GM23338 (cell line): ENCODE data around the gene GNAT3. TPM values are rescaled to one million over a fixed set of nuclear protein-coding genes. Genes with fewer than 3 reads are reported as not detected.

ENCODE experiments used
- ATAC-seq: fragments of 200-7000 bp; cut with Tn5 transposase; 3 replicates; pipeline ENCODE4 v1.9.1; 2020
- DNase-seq: peaks from one replicate; pipeline ENCODE4 v3.0.0-alpha.2; 2015; ENCODE audit warnings: low spot score
- H2AFZ ChIP-seq: fragments of 200-600 bp; sonication (generic); 2 replicates; pipeline ENCODE4 v1.8.0; 2016; ENCODE audit warnings: antibody characterized with exemption, mild to moderate bottlenecking, moderate library complexity
- H3F3A ChIP-seq: fragments of 200-600 bp; sonication (generic); replicated peaks from 2 replicates; pipeline ENCODE4 v1.8.0; 2017; ENCODE audit warnings: antibody characterized with exemption, mixed run types, low read depth
- H3K27ac ChIP-seq: fragments of 200-600 bp; sonication (generic); 2 replicates; pipeline ENCODE4 v1.6.1; 2016; ENCODE audit warnings: low read depth
- H3K27me3 ChIP-seq: fragments of 200-600 bp; sonication (generic); 2 replicates; pipeline ENCODE4 v1.8.0; 2016; ENCODE audit warnings: mild to moderate bottlenecking, mixed run types, moderate library complexity; ENCODE audit not compliant: insufficient read depth
- H3K36me3 ChIP-seq: fragments of 200-600 bp; sonication (generic); 2 replicates; pipeline ENCODE4 v1.8.0; 2016; ENCODE audit warnings: mild to moderate bottlenecking; ENCODE audit not compliant: insufficient read depth
- H3K4me1 ChIP-seq: fragments of 200-600 bp; sonication (generic); 2 replicates; pipeline ENCODE4 v1.8.0; 2016; ENCODE audit warnings: mild to moderate bottlenecking, moderate library complexity; ENCODE audit not compliant: insufficient read depth
- H3K4me2 ChIP-seq: fragments of 200-600 bp; sonication (generic); 2 replicates; pipeline ENCODE4 v1.7.1; 2017; ENCODE audit warnings: mixed run types
- H3K4me3 ChIP-seq: fragments of 200-600 bp; sonication (generic); 2 replicates; pipeline ENCODE4 v1.6.1; 2016; ENCODE audit warnings: mixed run types
- H3K79me2 ChIP-seq: fragments of 200-600 bp; sonication (generic); replicated peaks from 2 replicates; pipeline ENCODE4 v1.8.0; 2017; ENCODE audit warnings: mild to moderate bottlenecking; ENCODE audit not compliant: insufficient read depth
- H3K9me2 ChIP-seq: fragments of 200-600 bp; sonication (generic); 2 replicates; pipeline ENCODE4 v1.8.0; 2017; ENCODE audit not compliant: insufficient read depth
- H4K20me1 ChIP-seq: fragments of 200-600 bp; sonication (generic); replicated peaks from 2 replicates; pipeline ENCODE4 v1.8.0; 2017; ENCODE audit warnings: mild to moderate bottlenecking; ENCODE audit not compliant: insufficient read depth
- H3K27ac Mint-ChIP-seq: 2 replicates; pipeline ENCODE4 v1.8.0; 2020; ENCODE audit warnings: inconsistent platforms, mild to moderate bottlenecking, moderate library complexity, mixed read lengths
- H3K27me3 Mint-ChIP-seq: 3 replicates; pipeline ENCODE4 v1.8.0; 2022; ENCODE audit warnings: low read depth, mild to moderate bottlenecking, moderate library complexity, mixed read lengths, inconsistent platforms; ENCODE audit not compliant: insufficient read depth, poor library complexity
- H3K36me3 Mint-ChIP-seq: 3 replicates; pipeline ENCODE4 v1.8.0; 2021; ENCODE audit warnings: low read depth, mild to moderate bottlenecking, inconsistent platforms, moderate library complexity, mixed read lengths
- H3K4me1 Mint-ChIP-seq: 3 replicates; pipeline ENCODE4 v1.8.0; 2020; ENCODE audit warnings: mild to moderate bottlenecking, inconsistent platforms, mixed read lengths
- H3K4me3 Mint-ChIP-seq: 3 replicates; pipeline ENCODE4 v1.8.0; 2021; ENCODE audit warnings: moderate library complexity, mild to moderate bottlenecking, inconsistent platforms, mixed read lengths
- H3K9me3 Mint-ChIP-seq: 3 replicates; pipeline ENCODE4 v1.8.0; 2020; ENCODE audit warnings: moderate library complexity, mild to moderate bottlenecking, inconsistent platforms, mixed read lengths
- CREB1 ChIP-seq: fragments of 250-450 bp; sonication (Bioruptor Pico); IDR thresholded peaks from 2 replicates; pipeline ENCODE4 v1.5.0; 2020; ENCODE audit warnings: low read depth, mild to moderate bottlenecking, moderate library complexity
- EZH2 ChIP-seq: fragments of 200-600 bp; sonication (generic); IDR thresholded peaks from one replicate; pipeline ENCODE4 v1.8.0; 2017; ENCODE audit warnings: antibody characterized with exemption, mild to moderate bottlenecking, low read depth; ENCODE audit not compliant: unreplicated experiment
- EZH2phosphoT487 ChIP-seq: fragments of 200-600 bp; sonication (generic); IDR thresholded peaks from one replicate; pipeline ENCODE4 v1.8.1; 2018; ENCODE audit warnings: antibody characterized with exemption; ENCODE audit not compliant: unreplicated experiment
- JUNB ChIP-seq: IDR thresholded peaks from one replicate; pipeline ENCODE4 v1.6.1; 2016; ENCODE audit warnings: antibody characterized with exemption; ENCODE audit not compliant: unreplicated experiment
- NANOG ChIP-seq: IDR thresholded peaks from 2 replicates; pipeline ENCODE4 v1.6.1; 2016; ENCODE audit warnings: antibody characterized with exemption, borderline replicate concordance
- POLR2AphosphoS5 ChIP-seq: IDR thresholded peaks from 2 replicates; pipeline ENCODE4 v1.6.1; 2016; ENCODE audit warnings: antibody characterized with exemption, low read depth
- STAT1 ChIP-seq: IDR thresholded peaks from one replicate; pipeline ENCODE4 v1.6.1; 2016; ENCODE audit warnings: antibody characterized with exemption; ENCODE audit not compliant: unreplicated experiment
- ZNF114 ChIP-seq: fragments of 250-450 bp; sonication (Bioruptor Pico); IDR thresholded peaks from 2 replicates; pipeline ENCODE4 v1.5.0; 2020; ENCODE audit warnings: mild to moderate bottlenecking, moderate library complexity
- ZNF331 ChIP-seq: fragments of 250-450 bp; sonication (Bioruptor Pico); IDR thresholded peaks from 2 replicates; pipeline ENCODE4 v1.5.0; 2020; ENCODE audit warnings: low read depth, mild to moderate bottlenecking, moderate library complexity
- polyA plus RNA-seq: library from polyadenylated mRNA; unstranded; fragments of >200 nt; fragmentation: Nextera tagmentation; extraction: Ambion mirVana; gene quantifications from 2 replicates; pipeline ENCODE4 v1.2.1, GENCODE V29; 2016
- total RNA-seq: library from RNA; depleted of rRNA; stranded (reverse); fragments of >200 nt; shearing (Covaris generic); gene quantifications from 2 replicates; pipeline ENCODE4 v1.2.3, GENCODE V29; 2014
- TF ChIP-seq, protein P1 (sequence below): IDR thresholded peaks from one replicate; pipeline ENCODE4 v1.6.1; 2018; ENCODE audit warnings: antibody characterized with exemption; ENCODE audit not compliant: unreplicated experiment
- TF ChIP-seq, protein P2 (sequence below): IDR thresholded peaks from 2 replicates; pipeline ENCODE4 v1.6.1; 2016; ENCODE audit warnings: antibody characterized with exemption
- TF ChIP-seq, protein P3 (sequence below), 2 experiments: fragments of 200-600 bp in 1 of 2; sonication (generic) in 1 of 2; conservative IDR thresholded peaks; 2 replicates each; pipeline versions ENCODE4 v1.5.1 to v1.6.1; 2016 to 2017; ENCODE audit warnings: antibody characterized with exemption in 2 of 2, low read depth in 2 of 2, mild to moderate bottlenecking in 2 of 2, moderate library complexity in 1 of 2

The GNAT3 gene
- total and polyA plus RNA-seq, 2 experiments from 2014 or later: not detected

DNA sequence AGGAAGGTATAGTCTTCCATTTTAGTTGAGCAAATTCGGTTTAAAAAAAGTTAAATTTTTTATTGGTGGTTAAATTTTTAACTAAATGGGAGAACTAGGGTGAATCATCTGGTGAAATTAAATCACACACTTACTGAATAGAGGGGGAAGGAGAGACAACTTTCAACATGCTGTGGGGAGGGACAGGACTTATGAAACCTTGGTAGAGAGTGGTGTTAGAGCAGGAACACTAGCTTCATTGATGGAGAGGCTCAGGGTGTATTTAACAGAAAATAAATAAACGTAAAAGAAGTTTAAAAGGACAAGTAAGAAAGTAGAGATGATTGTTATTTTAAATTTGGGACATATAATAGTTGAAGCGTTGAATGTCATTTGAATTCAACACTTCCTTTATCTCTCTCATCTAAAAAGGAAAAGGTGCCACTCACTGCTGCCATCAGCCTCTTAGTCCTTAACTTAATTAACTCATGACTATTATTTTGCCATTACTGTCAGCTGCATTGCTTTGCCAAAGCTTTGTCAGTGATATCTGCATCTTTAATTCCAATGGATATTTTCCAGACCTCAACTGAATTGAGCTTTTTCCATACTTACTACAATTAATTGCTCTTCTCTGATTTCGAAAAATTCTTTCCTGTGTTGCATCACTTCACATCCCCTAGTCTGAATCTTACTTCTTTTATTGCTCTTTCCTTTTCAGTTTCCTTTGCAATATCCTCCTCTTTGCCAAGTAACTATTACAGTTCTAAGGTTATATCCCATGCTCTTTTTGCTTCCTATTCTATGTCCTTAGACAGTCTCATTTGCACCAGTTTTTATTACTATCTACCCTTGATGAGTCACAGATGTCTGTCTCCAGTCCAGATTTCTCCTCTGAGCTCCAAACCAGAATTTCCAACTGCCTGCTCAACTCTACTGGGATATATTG, 71.7 kb downstream of the GNAT3 start (continued):
- no peak for TF ChIP-seq CREB1 (CRISPR knock-in tag)
- TF ChIP-seq, protein P1, sequence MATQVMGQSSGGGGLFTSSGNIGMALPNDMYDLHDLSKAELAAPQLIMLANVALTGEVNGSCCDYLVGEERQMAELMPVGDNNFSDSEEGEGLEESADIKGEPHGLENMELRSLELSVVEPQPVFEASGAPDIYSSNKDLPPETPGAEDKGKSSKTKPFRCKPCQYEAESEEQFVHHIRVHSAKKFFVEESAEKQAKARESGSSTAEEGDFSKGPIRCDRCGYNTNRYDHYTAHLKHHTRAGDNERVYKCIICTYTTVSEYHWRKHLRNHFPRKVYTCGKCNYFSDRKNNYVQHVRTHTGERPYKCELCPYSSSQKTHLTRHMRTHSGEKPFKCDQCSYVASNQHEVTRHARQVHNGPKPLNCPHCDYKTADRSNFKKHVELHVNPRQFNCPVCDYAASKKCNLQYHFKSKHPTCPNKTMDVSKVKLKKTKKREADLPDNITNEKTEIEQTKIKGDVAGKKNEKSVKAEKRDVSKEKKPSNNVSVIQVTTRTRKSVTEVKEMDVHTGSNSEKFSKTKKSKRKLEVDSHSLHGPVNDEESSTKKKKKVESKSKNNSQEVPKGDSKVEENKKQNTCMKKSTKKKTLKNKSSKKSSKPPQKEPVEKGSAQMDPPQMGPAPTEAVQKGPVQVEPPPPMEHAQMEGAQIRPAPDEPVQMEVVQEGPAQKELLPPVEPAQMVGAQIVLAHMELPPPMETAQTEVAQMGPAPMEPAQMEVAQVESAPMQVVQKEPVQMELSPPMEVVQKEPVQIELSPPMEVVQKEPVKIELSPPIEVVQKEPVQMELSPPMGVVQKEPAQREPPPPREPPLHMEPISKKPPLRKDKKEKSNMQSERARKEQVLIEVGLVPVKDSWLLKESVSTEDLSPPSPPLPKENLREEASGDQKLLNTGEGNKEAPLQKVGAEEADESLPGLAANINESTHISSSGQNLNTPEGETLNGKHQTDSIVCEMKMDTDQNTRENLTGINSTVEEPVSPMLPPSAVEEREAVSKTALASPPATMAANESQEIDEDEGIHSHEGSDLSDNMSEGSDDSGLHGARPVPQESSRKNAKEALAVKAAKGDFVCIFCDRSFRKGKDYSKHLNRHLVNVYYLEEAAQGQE: no peak
- TF ChIP-seq STAT1: no peak
- TF ChIP-seq, protein P2, sequence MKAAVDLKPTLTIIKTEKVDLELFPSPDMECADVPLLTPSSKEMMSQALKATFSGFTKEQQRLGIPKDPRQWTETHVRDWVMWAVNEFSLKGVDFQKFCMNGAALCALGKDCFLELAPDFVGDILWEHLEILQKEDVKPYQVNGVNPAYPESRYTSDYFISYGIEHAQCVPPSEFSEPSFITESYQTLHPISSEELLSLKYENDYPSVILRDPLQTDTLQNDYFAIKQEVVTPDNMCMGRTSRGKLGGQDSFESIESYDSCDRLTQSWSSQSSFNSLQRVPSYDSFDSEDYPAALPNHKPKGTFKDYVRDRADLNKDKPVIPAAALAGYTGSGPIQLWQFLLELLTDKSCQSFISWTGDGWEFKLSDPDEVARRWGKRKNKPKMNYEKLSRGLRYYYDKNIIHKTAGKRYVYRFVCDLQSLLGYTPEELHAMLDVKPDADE: no peak
- TF ChIP-seq, protein P3, sequence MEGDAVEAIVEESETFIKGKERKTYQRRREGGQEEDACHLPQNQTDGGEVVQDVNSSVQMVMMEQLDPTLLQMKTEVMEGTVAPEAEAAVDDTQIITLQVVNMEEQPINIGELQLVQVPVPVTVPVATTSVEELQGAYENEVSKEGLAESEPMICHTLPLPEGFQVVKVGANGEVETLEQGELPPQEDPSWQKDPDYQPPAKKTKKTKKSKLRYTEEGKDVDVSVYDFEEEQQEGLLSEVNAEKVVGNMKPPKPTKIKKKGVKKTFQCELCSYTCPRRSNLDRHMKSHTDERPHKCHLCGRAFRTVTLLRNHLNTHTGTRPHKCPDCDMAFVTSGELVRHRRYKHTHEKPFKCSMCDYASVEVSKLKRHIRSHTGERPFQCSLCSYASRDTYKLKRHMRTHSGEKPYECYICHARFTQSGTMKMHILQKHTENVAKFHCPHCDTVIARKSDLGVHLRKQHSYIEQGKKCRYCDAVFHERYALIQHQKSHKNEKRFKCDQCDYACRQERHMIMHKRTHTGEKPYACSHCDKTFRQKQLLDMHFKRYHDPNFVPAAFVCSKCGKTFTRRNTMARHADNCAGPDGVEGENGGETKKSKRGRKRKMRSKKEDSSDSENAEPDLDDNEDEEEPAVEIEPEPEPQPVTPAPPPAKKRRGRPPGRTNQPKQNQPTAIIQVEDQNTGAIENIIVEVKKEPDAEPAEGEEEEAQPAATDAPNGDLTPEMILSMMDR (conservative IDR thresholded peaks at IDR 0.05; ENCODE audit: low read depth in 2 of 2): no peak
- no peak for TF ChIP-seq NANOG

DNA sequence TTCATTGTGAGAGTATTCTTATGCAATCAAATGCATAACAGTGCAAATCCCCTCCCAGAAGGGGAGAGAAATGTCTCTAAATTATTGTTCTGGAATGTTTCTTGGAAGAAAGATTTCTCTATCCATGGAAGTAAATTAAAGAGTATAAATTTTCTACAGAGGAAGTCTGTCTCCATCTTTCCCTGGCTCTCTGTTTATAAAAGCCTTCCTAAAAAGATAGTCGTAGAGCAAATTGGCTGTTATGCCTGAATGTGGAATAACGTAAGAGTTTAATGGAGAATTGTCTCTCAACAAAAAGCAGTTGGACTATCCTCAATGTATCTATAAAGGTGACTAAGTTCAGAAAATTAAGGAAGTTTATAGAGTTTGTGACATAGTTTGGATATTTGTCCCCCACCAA, 76.3 kb downstream of the GNAT3 start:
- Mint-ChIP-seq H3K4me1 (peaks cover 5% of the 10 kb centered on the region; the same call in 1 of the 3 replicates), H3K9me3 (peaks cover 8% of the 10 kb centered on the region; the same call in 2 of the 3 replicates), H3K4me3 (no peak overlapping the region), H3K36me3 (peaks cover 9% of the 10 kb centered on the region; the same call in 2 of the 3 replicates), H3K27ac (no peak overlapping the region), H3K27me3 (no peaks in the 10 kb centered on the region)
- Histone ChIP-seq H3K27ac (no peak overlapping the region), H3K4me1 (no peaks in the 10 kb centered on the region), H3K27me3 (no peaks in the 10 kb centered on the region), H3K4me3 (no peak overlapping the region), H2AFZ (no peak overlapping the region), H3K9me2 (peaks cover 18% of the 10 kb centered on the region), H4K20me1 (no peaks in the 10 kb centered on the region), H3F3A (no peaks in the 10 kb centered on the region), H3K36me3 (no peaks in the 10 kb centered on the region), H3K4me2 (no peak overlapping the region), H3K79me2 (no peaks in the 10 kb centered on the region)
- DNase-seq (no peak), ATAC-seq (no peak)
- TF ChIP-seq NANOG (no peak), JUNB (no peak), EZH2 (no peak), ZNF331 (no peak), ZNF114 (no peak), EZH2phosphoT487 (no peak), POLR2AphosphoS5 (no peak)
- TF ChIP-seq, protein P1: no peak
- TF ChIP-seq, protein P2: no peak
